ENCODE measurements around the gene ETNPPL.

GRCh38 chr4:108725457-108725856 is 37.4 kb downstream of the ETNPPL start:
- TF ChIP-seq EZH2 (IDR thresholded peaks at IDR 0.05; ENCODE audit: borderline replicate concordance, low read depth, low read length, poor library complexity, severe bottlenecking): no peak
- no peak for TF ChIP-seq CTCF (conservative IDR thresholded peaks at IDR 0.05; ENCODE audit: low read depth, low read length)
